ENCODE measurements around the gene CNPY1.

- TF ChIP-seq EP300 (IDR thresholded peaks at IDR 0.05; ENCODE audit: low read depth) (no peak), CTCF (IDR thresholded peaks at IDR 0.05) (no peak), POLR2AphosphoS5 (IDR thresholded peaks at IDR 0.05) (no peak)
Observed at GRCh38 chr7:155587486-155587885, 41.1 kb upstream of the CNPY1 start.
